ENCODE measurements around the gene KIRREL3. TPM values are rescaled to one million over a fixed set of nuclear protein-coding genes. Genes with fewer than 3 reads are reported as not detected.

Gene KIRREL3
- total RNA-seq, 2 experiments from 2014 or later: not detected

DNA sequence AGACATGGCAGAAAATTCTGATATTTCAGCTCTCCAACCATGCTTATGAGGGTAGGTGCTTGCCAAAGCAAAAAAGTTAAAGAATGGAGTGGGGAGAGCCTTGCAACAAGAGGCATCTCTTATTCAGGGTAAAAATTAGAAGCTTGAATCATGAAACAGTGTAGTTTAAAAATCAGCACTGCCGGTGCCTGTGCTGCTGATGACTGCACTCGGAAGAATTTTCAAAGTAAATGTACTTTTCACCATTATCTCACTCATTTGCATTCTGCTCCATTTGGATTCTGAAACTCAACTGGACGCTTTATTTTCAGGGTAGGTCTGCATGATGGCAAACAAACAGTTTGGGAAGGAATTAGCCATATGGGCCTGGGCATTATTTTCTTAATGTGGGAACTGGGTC, 126.3 kb downstream of the KIRREL3 start:
- Mint-ChIP-seq H3K9me3 (ENCODE audit: insufficient read depth) (no peaks in the 10 kb centered on the region), H3K4me3 (no peak overlapping the region), H3K4me1 (ENCODE audit: low read depth) (no peaks in the 10 kb centered on the region), H3K27ac (no peak overlapping the region), H3K36me3 (ENCODE audit: low read depth) (no peaks in the 10 kb centered on the region), H3K27me3 (ENCODE audit: low read depth) (no peaks in the 10 kb centered on the region)
- DNase-seq: no peak
- no peak for ATAC-seq
- POLR2A ChIA-PET: no interaction called here
- CTCF ChIA-PET: no interaction called here

DNA sequence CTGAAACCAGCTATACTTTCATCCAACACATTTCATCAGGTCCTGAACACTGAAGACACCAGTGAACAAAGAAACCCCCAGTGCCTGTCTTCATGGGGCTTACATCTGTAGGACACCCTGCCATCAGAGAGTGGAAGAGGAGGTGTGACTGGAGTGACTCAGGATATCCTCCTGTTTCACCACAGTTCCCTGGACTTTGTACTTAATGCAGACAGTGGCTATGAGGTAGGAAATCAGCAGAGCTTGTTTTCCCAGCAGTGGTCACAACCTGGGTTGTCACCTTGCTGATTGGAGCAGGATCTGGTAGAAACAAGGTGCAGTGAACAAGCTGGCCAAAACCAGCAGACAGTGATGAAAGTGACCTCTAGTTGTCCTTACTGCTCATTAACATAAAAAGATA, 128.8 kb downstream of the KIRREL3 start:
- ChIA-PET CTCF (no interaction called here), POLR2A (no interaction called here)

DNA sequence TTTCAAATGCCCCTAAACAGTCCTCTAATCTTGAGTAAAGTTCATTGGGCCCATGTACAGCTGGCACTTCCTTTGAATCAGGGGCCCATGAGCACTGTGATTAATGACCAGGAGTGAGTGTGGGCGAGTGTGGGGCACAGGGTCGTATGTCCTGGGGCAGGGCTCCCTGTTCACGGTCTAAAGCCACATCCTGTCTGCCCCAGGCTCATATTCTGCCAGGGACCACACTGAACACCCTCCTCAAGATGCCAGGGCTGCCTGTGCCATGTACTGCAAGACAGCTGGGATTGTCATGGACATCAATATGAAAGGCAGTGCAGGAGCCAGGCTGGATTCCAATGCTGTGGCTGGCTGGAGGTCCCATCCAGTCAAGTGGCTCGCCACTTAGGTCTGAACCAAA, 130.5 kb downstream of the KIRREL3 start:
- H3K4me3 Mint-ChIP-seq: no peak overlapping the region
- CTCF ChIA-PET: no interaction called here
- ATAC-seq: no peak
- POLR2A ChIA-PET: no interaction called here
- no peaks in the 10 kb centered on the region for H3K9me3 Mint-ChIP-seq (ENCODE audit: insufficient read depth)
- no peaks in the 10 kb centered on the region for H3K36me3 Mint-ChIP-seq (ENCODE audit: low read depth)
- no peak overlapping the region for H3K27ac Mint-ChIP-seq
- H3K4me1 Mint-ChIP-seq (ENCODE audit: low read depth): no peaks in the 10 kb centered on the region
- no peaks in the 10 kb centered on the region for H3K27me3 Mint-ChIP-seq (ENCODE audit: low read depth)
- no peak for DNase-seq

More for the DNA sequence above, 128.8 kb downstream of the KIRREL3 start:
- DNase-seq (no peak), ATAC-seq (no peak)
- Mint-ChIP-seq H3K9me3 (ENCODE audit: insufficient read depth) (no peaks in the 10 kb centered on the region), H3K4me1 (ENCODE audit: low read depth) (no peaks in the 10 kb centered on the region), H3K27me3 (ENCODE audit: low read depth) (no peaks in the 10 kb centered on the region), H3K36me3 (ENCODE audit: low read depth) (no peaks in the 10 kb centered on the region), H3K4me3 (no peak overlapping the region), H3K27ac (no peak overlapping the region)

DNA sequence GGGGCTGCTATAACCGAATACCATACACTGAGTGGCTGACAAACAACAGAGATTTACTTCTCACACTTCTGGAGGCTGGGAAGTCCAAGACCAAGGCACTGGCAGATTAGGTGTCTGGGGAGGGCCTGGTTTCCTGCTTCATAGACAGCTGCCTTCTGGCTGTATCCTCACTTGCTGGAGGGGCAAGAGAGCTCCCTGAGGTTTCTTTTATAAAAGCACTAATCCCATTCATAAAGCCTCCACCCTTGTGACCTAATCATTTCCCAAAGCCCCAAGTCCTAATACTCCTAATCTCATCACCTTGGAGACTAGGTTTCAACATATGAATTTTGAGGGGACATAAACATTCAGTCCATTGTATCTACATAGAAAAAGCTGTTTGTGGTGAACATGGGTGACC, 131.8 kb downstream of the KIRREL3 start:
- DNase-seq (no peak), ATAC-seq (no peak)
- Mint-ChIP-seq H3K9me3 (ENCODE audit: insufficient read depth) (no peaks in the 10 kb centered on the region), H3K27ac (no peak overlapping the region), H3K27me3 (ENCODE audit: low read depth) (no peaks in the 10 kb centered on the region), H3K4me3 (no peak overlapping the region), H3K36me3 (ENCODE audit: low read depth) (no peaks in the 10 kb centered on the region), H3K4me1 (ENCODE audit: low read depth) (no peaks in the 10 kb centered on the region)
- CTCF ChIA-PET: no interaction called here
- POLR2A ChIA-PET: no interaction called here

DNA sequence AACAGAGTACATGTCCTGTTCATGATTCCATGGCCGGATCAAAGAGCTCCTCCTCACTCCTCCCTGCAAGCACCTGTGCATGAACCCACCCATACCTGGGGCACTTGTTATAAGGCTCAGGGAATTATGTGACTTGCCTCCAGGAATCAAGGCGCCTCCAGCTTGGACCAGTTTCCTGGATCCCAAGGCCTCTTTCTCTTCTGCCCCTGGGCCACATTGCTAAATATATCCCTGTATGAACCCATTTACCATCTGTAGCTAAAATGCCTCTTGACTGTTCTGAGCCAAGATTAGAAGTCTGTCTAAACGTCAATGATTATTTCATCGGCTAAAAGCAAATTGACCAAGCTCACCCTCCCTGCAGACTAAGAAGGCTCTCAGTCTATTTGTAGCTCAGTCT, 135.6 kb downstream of the KIRREL3 start:
- POLR2A ChIA-PET: no interaction called here
- DNase-seq: no peak

DNA sequence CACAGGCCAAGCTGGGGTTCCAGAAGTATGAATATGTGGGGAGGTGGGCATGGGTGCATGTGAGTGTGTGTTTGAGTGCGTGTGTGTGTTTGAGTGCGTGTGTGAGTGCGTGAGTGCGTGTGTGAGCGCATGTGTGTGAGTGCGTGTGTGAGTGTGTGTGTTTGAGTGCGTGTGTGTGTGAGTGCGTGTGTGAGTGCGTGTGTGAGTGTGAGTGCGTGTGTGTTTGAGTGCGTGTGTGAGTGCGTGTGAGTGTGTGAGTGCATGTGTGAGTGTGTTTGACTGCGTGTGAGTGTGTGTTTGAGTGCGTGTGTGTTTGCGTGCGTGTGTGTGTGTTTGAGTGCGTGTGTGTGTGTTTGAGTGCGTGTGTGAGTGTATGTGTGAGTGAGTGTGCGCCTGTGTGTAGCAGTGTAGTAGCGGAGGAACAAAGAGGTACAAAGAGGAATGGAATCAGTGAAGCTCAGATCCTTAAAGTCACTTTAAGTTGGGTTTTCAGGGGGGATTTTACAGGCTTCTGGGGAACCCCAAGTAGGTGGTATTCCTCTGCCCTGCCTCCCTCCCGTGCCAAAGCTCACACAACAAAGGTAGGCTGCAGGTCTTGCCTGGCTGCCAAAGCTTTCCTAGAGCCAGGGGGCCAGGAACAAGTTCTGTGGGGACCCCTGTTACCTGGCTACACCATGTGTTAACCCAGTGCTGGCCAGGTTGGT, 137.1 kb downstream of the KIRREL3 start:
- Mint-ChIP-seq H3K4me3 (no peak overlapping the region), H3K27ac (no peak overlapping the region), H3K9me3 (ENCODE audit: insufficient read depth) (no peaks in the 10 kb centered on the region), H3K27me3 (ENCODE audit: low read depth) (no peaks in the 10 kb centered on the region), H3K4me1 (ENCODE audit: low read depth) (no peaks in the 10 kb centered on the region), H3K36me3 (ENCODE audit: low read depth) (no peaks in the 10 kb centered on the region)
- ATAC-seq (no peak), DNase-seq (no peak)
- POLR2A ChIA-PET: no interaction called here
- CTCF ChIA-PET: no interaction called here

More for the DNA sequence above, 135.6 kb downstream of the KIRREL3 start:
- no peaks in the 10 kb centered on the region for H3K9me3 Mint-ChIP-seq (ENCODE audit: insufficient read depth)
- H3K27me3 Mint-ChIP-seq (ENCODE audit: low read depth): no peaks in the 10 kb centered on the region
- H3K27ac Mint-ChIP-seq: no peak overlapping the region
- H3K4me1 Mint-ChIP-seq (ENCODE audit: low read depth): no peaks in the 10 kb centered on the region
- H3K36me3 Mint-ChIP-seq (ENCODE audit: low read depth): no peaks in the 10 kb centered on the region
- no peak for ATAC-seq
- CTCF ChIA-PET: no interaction called here
- no peak overlapping the region for H3K4me3 Mint-ChIP-seq

DNA sequence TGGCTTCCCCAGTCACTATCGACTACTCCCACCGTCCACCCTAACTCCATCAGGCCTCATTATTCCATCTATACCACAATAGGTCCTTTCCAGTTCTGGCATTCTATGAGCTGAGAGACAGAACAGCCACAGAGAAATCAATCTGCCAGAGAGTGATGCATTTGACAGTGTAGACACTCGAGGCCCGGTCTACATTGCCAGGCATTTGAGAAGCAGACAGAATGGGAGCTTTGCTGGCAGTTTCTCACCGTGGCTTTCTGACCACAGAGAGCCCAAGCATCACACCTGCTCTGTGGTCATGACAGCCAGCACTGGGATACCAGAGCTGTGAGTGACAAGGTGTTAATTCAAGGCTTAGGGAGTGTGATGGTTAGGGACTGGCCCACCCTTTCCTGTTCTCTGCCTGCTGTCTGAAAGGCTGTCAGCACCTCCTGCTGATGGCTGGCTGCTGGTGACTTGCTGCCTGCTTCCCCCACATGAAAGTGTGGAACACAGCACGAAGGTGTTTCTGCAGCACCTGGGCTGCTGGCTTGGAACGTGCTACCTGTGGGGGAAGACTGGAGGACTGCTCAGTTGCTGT, 137.8 kb downstream of the KIRREL3 start:
- Mint-ChIP-seq H3K27me3 (ENCODE audit: low read depth) (no peaks in the 10 kb centered on the region), H3K4me3 (no peak overlapping the region), H3K27ac (no peak overlapping the region), H3K4me1 (ENCODE audit: low read depth) (no peaks in the 10 kb centered on the region), H3K9me3 (ENCODE audit: insufficient read depth) (no peaks in the 10 kb centered on the region), H3K36me3 (ENCODE audit: low read depth) (no peaks in the 10 kb centered on the region)
- POLR2A ChIA-PET: no interaction called here
- ATAC-seq: no peak
- CTCF ChIA-PET: no interaction called here
- DNase-seq: no peak

DNA sequence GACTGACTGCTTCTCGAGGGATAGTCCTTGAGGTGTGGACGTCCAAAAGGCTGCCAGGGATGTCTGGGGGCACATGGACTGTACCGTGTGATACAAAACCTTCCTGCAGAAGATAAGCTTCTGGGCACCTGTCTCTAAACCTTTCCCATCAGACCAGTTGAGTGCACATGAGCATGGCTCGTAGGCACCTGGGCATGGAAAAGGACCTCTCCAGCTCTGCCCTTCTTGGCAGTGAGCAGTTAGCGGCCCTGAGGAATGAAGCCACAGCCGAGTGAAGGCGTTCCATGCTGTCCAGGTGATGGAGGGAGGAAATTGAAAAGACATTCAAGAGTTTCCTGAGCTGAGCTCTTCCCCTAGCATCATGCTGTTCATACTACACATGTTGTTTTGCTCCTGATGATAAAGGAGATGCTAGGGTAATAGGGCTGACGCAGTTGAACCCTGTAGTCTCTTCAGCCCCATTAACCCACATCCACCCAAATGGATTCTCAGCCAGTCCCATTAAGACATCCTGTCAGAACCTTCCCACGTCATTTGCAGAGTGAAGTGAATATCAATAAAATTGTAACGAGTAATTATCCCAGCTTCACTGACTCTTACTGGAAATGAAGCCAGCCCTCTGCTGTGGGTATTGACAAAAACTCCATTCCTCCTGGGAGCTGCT, 138.6 kb downstream of the KIRREL3 start:
- no peak for ATAC-seq
- CTCF ChIA-PET: no interaction called here

DNA sequence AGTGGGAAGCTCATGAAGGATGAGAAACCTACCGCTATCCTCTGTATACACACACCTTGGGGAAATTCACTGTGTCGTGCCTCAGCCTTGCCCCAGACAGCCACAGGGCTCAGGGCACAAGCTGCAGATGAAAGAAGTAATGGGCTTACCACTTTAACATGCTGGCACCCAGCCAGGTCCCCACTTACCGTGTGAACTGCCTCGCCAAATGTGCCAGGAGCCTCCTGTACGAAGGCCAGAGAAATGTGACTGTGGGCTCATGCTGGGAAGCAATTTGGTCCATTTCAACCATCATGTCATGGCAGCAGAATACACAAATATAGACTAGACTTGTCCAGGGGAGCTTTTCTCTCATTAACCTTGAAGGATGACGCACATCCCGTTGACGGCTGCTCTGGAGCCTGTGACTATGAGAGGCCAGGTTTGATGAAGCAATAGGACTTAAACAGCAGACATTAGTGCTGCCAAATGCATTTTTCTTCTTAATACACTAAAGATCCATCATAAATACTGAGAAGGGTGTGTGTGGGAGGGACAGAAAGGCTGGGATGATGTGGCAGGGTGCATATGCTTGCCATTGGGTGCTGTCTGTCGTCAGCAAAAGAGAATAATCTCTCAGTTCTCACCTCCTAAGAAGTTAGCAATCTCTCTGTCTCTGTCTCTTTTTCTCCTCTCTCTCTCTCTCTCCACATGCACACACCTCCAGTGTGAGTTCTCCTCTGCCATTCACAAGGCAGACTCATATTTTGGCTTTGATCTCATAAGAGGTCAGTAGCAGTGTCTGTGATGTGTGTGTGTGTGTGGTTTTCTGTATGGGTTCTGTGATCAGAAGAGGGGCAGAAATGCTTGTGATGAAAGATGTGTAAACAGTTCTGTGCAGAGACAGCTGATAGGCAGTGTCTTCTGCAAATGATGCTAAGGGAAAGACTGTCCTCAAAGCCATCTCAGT, 142.4 kb downstream of the KIRREL3 start:
- DNase-seq (no peak), ATAC-seq (no peak)
- CTCF ChIA-PET: no interaction called here
- POLR2A ChIA-PET: no interaction called here
- Mint-ChIP-seq H3K4me1 (ENCODE audit: low read depth) (no peaks in the 10 kb centered on the region), H3K27ac (no peak overlapping the region), H3K27me3 (ENCODE audit: low read depth) (no peaks in the 10 kb centered on the region), H3K4me3 (no peak overlapping the region), H3K9me3 (ENCODE audit: insufficient read depth) (no peaks in the 10 kb centered on the region), H3K36me3 (ENCODE audit: low read depth) (no peaks in the 10 kb centered on the region)

More for the DNA sequence above, 138.6 kb downstream of the KIRREL3 start:
- no peaks in the 10 kb centered on the region for H3K9me3 Mint-ChIP-seq (ENCODE audit: insufficient read depth)
- H3K4me1 Mint-ChIP-seq (ENCODE audit: low read depth): no peaks in the 10 kb centered on the region
- no peaks in the 10 kb centered on the region for H3K27me3 Mint-ChIP-seq (ENCODE audit: low read depth)
- no peak for DNase-seq
- H3K4me3 Mint-ChIP-seq: no peak overlapping the region
- POLR2A ChIA-PET: no interaction called here
- no peaks in the 10 kb centered on the region for H3K36me3 Mint-ChIP-seq (ENCODE audit: low read depth)
- H3K27ac Mint-ChIP-seq: no peak overlapping the region

DNA sequence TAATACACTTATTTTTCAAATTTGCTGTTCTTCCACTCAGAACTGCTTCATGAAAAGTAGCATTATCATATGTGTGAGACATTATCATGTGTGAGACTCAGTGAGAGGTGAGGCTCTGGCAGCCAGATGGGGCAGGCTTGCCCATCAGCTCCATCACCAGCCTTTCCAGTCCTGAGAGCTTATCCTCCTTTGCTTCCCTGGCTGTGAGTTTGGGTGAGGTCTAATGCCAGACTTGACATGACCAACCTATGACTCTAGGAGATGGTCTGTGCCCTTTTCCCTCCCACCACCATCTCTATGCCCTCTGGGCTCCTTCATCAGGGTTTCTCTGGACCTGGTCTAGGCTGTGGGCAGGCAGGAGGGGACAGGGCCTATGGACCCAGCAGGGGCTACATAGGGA, 145.0 kb downstream of the KIRREL3 start:
- H3K27me3 Mint-ChIP-seq (ENCODE audit: low read depth): no peaks in the 10 kb centered on the region
- no peaks in the 10 kb centered on the region for H3K9me3 Mint-ChIP-seq (ENCODE audit: insufficient read depth)
- no peaks in the 10 kb centered on the region for H3K4me1 Mint-ChIP-seq (ENCODE audit: low read depth)
- ChIA-PET CTCF (no interaction called here), POLR2A (no interaction called here)
- H3K4me3 Mint-ChIP-seq: no peak overlapping the region
- no peak for DNase-seq
- ATAC-seq: no peak
- H3K36me3 Mint-ChIP-seq (ENCODE audit: low read depth): no peaks in the 10 kb centered on the region
- no peak overlapping the region for H3K27ac Mint-ChIP-seq

DNA sequence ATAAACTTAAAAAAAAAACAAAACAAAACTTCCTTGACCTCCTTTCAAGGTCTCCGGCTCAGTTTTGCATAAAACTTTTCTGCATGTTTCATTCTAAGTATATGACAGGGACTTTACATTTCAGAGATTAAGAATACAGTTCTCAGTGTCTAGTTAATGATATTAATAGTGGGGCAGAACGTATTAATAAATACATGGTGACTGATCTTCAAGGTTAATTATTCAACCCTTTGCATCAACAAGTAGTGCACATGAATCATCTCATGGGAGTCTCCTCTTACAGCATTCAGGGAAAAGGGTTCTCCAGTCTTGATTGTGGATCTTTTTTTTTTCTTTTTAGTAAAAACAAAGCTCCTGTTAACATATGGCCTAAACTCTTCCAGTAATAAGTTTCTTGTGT, 146.8 kb downstream of the KIRREL3 start:
- Mint-ChIP-seq H3K27me3 (ENCODE audit: low read depth) (no peaks in the 10 kb centered on the region), H3K36me3 (ENCODE audit: low read depth) (no peaks in the 10 kb centered on the region), H3K9me3 (ENCODE audit: insufficient read depth) (no peaks in the 10 kb centered on the region), H3K4me3 (no peak overlapping the region), H3K4me1 (ENCODE audit: low read depth) (no peaks in the 10 kb centered on the region), H3K27ac (no peak overlapping the region)
- no peak for DNase-seq
- no peak for ATAC-seq
- ChIA-PET CTCF (no interaction called here), POLR2A (no interaction called here)

DNA sequence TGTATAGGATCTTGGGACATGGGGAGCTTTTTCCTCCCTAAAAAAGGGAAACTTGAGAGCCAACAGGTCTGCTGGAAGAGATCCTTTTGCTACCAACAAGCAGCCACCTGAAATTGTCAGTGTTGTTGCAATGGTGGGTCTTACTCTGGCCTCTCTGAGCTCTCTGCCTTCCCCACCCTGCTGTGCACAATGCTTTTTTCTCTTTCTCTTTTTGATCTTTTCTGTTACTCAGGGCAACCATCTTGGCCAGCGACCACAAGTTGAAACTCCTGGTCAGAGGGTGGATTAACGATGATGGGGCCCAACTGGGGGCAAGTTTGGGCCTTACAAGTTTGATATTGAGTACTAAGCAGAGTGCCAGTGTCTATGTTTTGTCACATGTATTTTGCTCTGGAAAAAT, 155.8 kb downstream of the KIRREL3 start:
- no peaks in the 10 kb centered on the region for H3K4me1 Mint-ChIP-seq (ENCODE audit: low read depth)

More for the DNA sequence above, 155.8 kb downstream of the KIRREL3 start:
- ATAC-seq (no peak), DNase-seq (no peak)
- no peaks in the 10 kb centered on the region for H3K27me3 Mint-ChIP-seq (ENCODE audit: low read depth)
- H3K36me3 Mint-ChIP-seq (ENCODE audit: low read depth): no peaks in the 10 kb centered on the region
- no peaks in the 10 kb centered on the region for H3K9me3 Mint-ChIP-seq (ENCODE audit: insufficient read depth)
- CTCF ChIA-PET: no interaction called here
- H3K4me3 Mint-ChIP-seq: no peak overlapping the region
- no peak overlapping the region for H3K27ac Mint-ChIP-seq
- POLR2A ChIA-PET: no interaction called here

Measured in activated CD8-positive, alpha-beta T cell treated with anti-CD3 and anti-CD28 coated beads, Interleukin-2, amount 10 ng/mL, durations not matched to agents 7 days and 5 days (primary cell).